ENCODE results near the gene UBR4. TPM values are rescaled to one million over a fixed set of nuclear protein-coding genes. Genes with fewer than 3 reads are reported as not detected.

UBR4 gene
- total and polyA plus RNA-seq, 11 donors = 44.8 to 150 (median 87.2) TPM

- WGBS, 4 donors = 93 to 100% (median 97%) methylated on average over 1 of the region's 1 CpG
- peaks cover 0 to 26% (median 3%) of the 10 kb centered on the region in 9 donors for H3K27me3 ChIP-seq
- no peaks in the 10 kb centered on the region for H3K9me3 ChIP-seq
- H3K36me3 ChIP-seq = no peaks in the 10 kb centered on the region
- intact Hi-C loops (cut with DNase I) = no loop called here
- H3K4me3 ChIP-seq = no peak overlapping the region
- DNase-seq (no peak), ATAC-seq (no peak)
- no peaks in the 10 kb centered on the region for H3K4me1 ChIP-seq
- TF ChIP-seq CTCF (IDR thresholded peaks at IDR 0.05) (no peak), POLR2A (IDR thresholded peaks at IDR 0.05) (no peak)
- H3K27ac ChIP-seq = no peak overlapping the region
Observed at GRCh38 chr1:19061343-19061742, 148.7 kb downstream of the UBR4 start.

- no peaks in the 10 kb centered on the region for H3K9me3 ChIP-seq
- H3K36me3 ChIP-seq = no peaks in the 10 kb centered on the region
- H3K4me3 ChIP-seq = no peak overlapping the region
- TF ChIP-seq CTCF (IDR thresholded peaks at IDR 0.05) = no peak
- TF ChIP-seq POLR2A (IDR thresholded peaks at IDR 0.05) = no peak
- intact Hi-C loops (cut with DNase I) = loop anchor here in 1 of 10 donors (10.0 kb wide), 1 partner anchor 105 kb away; the partner anchor contains the start of gene IFFO2
- H3K4me1 ChIP-seq = peaks cover 0 to 5% (median 0%) of the 10 kb centered on the region in 12 donors
- peaks cover 0 to 39% (median 10%) of the 10 kb centered on the region in 9 donors for H3K27me3 ChIP-seq
- no peak for ATAC-seq
- no peak overlapping the region for H3K27ac ChIP-seq
- DNase-seq = no peak
- 51 to 62% (median 56%) methylated on average over 3 to 4 of the region's 4 CpGs for WGBS, 4 donors
Observed at GRCh38 chr1:19059773-19060172, 150.3 kb downstream of the UBR4 start.

- 33 to 61% (median 40%) methylated on average over 8 of the region's 8 CpGs for WGBS, 4 donors
- DNase-seq (no peak), ATAC-seq (no peak)
- TF ChIP-seq CTCF (IDR thresholded peaks at IDR 0.05) = no peak
- no peak for TF ChIP-seq POLR2A (IDR thresholded peaks at IDR 0.05)
- Histone ChIP-seq H3K9me3 (no peaks in the 10 kb centered on the region), H3K27me3 (peaks cover 0 to 52% (median 20%) of the 10 kb centered on the region in 9 donors), H3K36me3 (no peaks in the 10 kb centered on the region), H3K4me3 (no peak overlapping the region), H3K27ac (no peak overlapping the region), H3K4me1 (peaks cover 0 to 12% (median 0%) of the 10 kb centered on the region in 12 donors)
- intact Hi-C loops (cut with DNase I) = loop anchor here in 1 of 10 donors (10.0 kb wide), 1 partner anchor 104 kb away; the partner anchor contains the start of gene IFFO2
Observed at GRCh38 chr1:19058476-19058797, 151.6 kb downstream of the UBR4 start.

GRCh38 chr1:19057784-19058475 lies 152.1 kb downstream of the UBR4 start:
- intact Hi-C loops (cut with DNase I) = loop anchor here in 1 of 10 donors (10.0 kb wide), 1 partner anchor 103 kb away; the partner anchor contains the start of gene IFFO2
- H3K36me3 ChIP-seq = no peaks in the 10 kb centered on the region
- TF ChIP-seq POLR2A (IDR thresholded peaks at IDR 0.05) (no peak), CTCF (IDR thresholded peaks at IDR 0.05) (no peak)
- no peak for ATAC-seq
- 53 to 63% (median 58%) methylated on average over 8 to 15 of the region's 15 CpGs for WGBS, 4 donors
- H3K27ac ChIP-seq = no peak overlapping the region
- no peak for DNase-seq
- peaks cover 0 to 12% (median 0%) of the 10 kb centered on the region in 12 donors for H3K4me1 ChIP-seq
- no peaks in the 10 kb centered on the region for H3K9me3 ChIP-seq
- H3K4me3 ChIP-seq = no peak overlapping the region
- H3K27me3 ChIP-seq = peaks cover 0 to 55% (median 20%) of the 10 kb centered on the region in 9 donors
